Panc1 (cell line): Measurements from ENCODE around the gene MYRIP. TPM values are rescaled to one million over a fixed set of nuclear protein-coding genes. Genes with fewer than 3 reads are reported as not detected.

Experiments
- ATAC-seq: fragments of 200-7000 bp; cut with Tn5 transposase; 2 replicates; pipeline ENCODE4 v1.9.1; 2020; ENCODE audit warnings: mild to moderate bottlenecking, moderate library complexity
- BruUV-seq: library from RNA; stranded (reverse); fragments of 400-500 nt; replicated peaks from 2 replicates; lab custom pipeline; 2021; lab: Mats Ljungman, UMichigan
- CTCF ChIA-PET: fragments of 300-600 bp; sonication (Branson Sonifier 250); formaldehyde crosslinking; loops from one replicate; lab custom pipeline; 2022; ENCODE audit warnings: antibody characterized with exemption; lab: Charles Lee
- POLR2A ChIA-PET: fragments of 300-600 bp; sonication (Branson Sonifier 250); formaldehyde crosslinking; loops from one replicate; lab custom pipeline; 2022; ENCODE audit warnings: antibody characterized with exemption; lab: Charles Lee
- DNase-seq: peaks from one replicate; pipeline ENCODE4 v3.0.0-alpha.2; 2010; ENCODE audit warnings: low read depth, low spot score
- H3K27ac ChIP-seq: 2 replicates; pipeline ENCODE4 v1.5.1; 2011; ENCODE audit warnings: mild to moderate bottlenecking, low read length, inconsistent platforms
- H3K27me3 ChIP-seq: fragments of 200-500 bp; sonication (Bioruptor generic); 2 replicates; pipeline ENCODE4 v1.6.0; 2014; ENCODE audit warnings: low read length, inconsistent platforms; ENCODE audit not compliant: control insufficient read depth, insufficient read depth
- H3K36me3 ChIP-seq: fragments of 200-500 bp; sonication (Bioruptor generic); 2 replicates; pipeline ENCODE4 v1.5.1; 2014; ENCODE audit warnings: inconsistent platforms, mild to moderate bottlenecking, low read length, moderate library complexity; ENCODE audit not compliant: control insufficient read depth, insufficient read depth
- H3K4me1 ChIP-seq: 2 replicates; pipeline ENCODE4 v1.5.1; 2011; ENCODE audit warnings: inconsistent platforms, mild to moderate bottlenecking, low read length, moderate library complexity; ENCODE audit not compliant: control insufficient read depth, insufficient read depth
- H3K4me3 ChIP-seq, 2 experiments: 2 replicates each; pipeline ENCODE4 v1.5.1; 2011 to 2012; ENCODE audit warnings: low read depth in 2 of 2, low read length in 2 of 2, mild to moderate bottlenecking in 2 of 2, inconsistent platforms in 1 of 2, moderate library complexity in 1 of 2
- H3K9me3 ChIP-seq: fragments of 200-500 bp; sonication (Bioruptor generic); 2 replicates; pipeline ENCODE4 v1.5.1; 2014; ENCODE audit warnings: low read depth, mild to moderate bottlenecking, inconsistent platforms, low read length, moderate library complexity; ENCODE audit not compliant: control insufficient read depth, insufficient read depth
- POLR2AphosphoS5 ChIP-seq: IDR thresholded peaks from 2 replicates; pipeline ENCODE4 v1.6.1; 2012; ENCODE audit warnings: mild to moderate bottlenecking, low read depth, low read length, moderate library complexity
- SIN3A ChIP-seq: IDR thresholded peaks from 2 replicates; pipeline ENCODE4 v1.6.1; 2012; ENCODE audit warnings: low read depth, mild to moderate bottlenecking, low read length, moderate library complexity, borderline replicate concordance; ENCODE audit not compliant: insufficient read depth
- TCF7L2 ChIP-seq: IDR thresholded peaks from 2 replicates; pipeline ENCODE4 v1.6.1; 2011; ENCODE audit warnings: mild to moderate bottlenecking, low read depth, low read length, inconsistent platforms
- in situ Hi-C: cut with HindIII; loops from 2 replicates; pipeline ENCODE4 v1.10.0; 2016; ENCODE audit warnings: low sequenced_read_pairs, low pct_unique_long_range_greater_than_20kb
- intact Hi-C: fragments of 100-400 bp; cut with micrococcal nuclease; formaldehyde crosslinking; loops from one replicate; pipeline ENCODE4 v1.10.0; 2022; ENCODE audit not compliant: unreplicated experiment
- total RNA-seq: library from RNA; stranded (reverse); gene quantifications from one replicate; pipeline ENCODE4 v1.2.1, GENCODE V29; 2021; ENCODE audit not compliant: unreplicated experiment
- TF ChIP-seq, protein P1 (sequence below), 2 experiments: IDR thresholded peaks; 2 replicates each; pipeline ENCODE4 v1.6.1; 2011 to 2012; ENCODE audit warnings: low read depth in 2 of 2, control low read depth in 1 of 2, low read length in 1 of 2, mild to moderate bottlenecking in 1 of 2, moderate library complexity in 1 of 2; ENCODE audit not compliant: insufficient read depth in 1 of 2
- TF ChIP-seq, protein P2 (sequence below): fragments of 450-650 bp; IDR thresholded peaks from 2 replicates; pipeline ENCODE4 v1.5.1; 2017; ENCODE audit warnings: mild to moderate bottlenecking

The MYRIP gene
- total RNA-seq, 1 experiment from 2014 or later, result 0.59 TPM

DNA sequence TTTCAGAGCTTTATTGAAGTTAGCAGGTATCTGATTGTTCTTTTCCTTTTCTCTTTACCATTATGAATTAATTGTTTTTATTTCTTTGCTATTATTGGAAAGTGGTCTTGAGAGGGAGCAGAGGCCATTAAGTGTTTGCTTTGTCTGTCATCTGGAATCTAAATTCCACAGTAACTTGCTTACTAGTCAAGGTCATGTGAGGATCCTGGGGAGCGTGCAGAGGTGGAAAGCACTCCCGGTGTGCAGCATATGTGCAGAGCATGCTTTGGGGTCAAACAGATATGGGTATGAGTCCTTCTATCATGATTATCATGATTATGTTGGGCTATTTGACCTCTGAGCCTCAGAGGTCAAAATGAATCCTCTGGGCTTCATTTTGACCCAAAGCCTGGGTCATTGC lies 96.4 kb downstream of the MYRIP start:
- Histone ChIP-seq H3K9me3 (no peaks in the 10 kb centered on the region), H3K4me1 (no peaks in the 10 kb centered on the region), H3K27ac (no peak overlapping the region), H3K36me3 (no peaks in the 10 kb centered on the region), H3K4me3 (no peak overlapping the region), H3K27me3 (no peaks in the 10 kb centered on the region)
- POLR2A ChIA-PET, result no interaction called here
- ATAC-seq, result no peak
- TF ChIP-seq TCF7L2 (no peak), SIN3A (no peak), POLR2AphosphoS5 (no peak)
- TF ChIP-seq, protein P1, sequence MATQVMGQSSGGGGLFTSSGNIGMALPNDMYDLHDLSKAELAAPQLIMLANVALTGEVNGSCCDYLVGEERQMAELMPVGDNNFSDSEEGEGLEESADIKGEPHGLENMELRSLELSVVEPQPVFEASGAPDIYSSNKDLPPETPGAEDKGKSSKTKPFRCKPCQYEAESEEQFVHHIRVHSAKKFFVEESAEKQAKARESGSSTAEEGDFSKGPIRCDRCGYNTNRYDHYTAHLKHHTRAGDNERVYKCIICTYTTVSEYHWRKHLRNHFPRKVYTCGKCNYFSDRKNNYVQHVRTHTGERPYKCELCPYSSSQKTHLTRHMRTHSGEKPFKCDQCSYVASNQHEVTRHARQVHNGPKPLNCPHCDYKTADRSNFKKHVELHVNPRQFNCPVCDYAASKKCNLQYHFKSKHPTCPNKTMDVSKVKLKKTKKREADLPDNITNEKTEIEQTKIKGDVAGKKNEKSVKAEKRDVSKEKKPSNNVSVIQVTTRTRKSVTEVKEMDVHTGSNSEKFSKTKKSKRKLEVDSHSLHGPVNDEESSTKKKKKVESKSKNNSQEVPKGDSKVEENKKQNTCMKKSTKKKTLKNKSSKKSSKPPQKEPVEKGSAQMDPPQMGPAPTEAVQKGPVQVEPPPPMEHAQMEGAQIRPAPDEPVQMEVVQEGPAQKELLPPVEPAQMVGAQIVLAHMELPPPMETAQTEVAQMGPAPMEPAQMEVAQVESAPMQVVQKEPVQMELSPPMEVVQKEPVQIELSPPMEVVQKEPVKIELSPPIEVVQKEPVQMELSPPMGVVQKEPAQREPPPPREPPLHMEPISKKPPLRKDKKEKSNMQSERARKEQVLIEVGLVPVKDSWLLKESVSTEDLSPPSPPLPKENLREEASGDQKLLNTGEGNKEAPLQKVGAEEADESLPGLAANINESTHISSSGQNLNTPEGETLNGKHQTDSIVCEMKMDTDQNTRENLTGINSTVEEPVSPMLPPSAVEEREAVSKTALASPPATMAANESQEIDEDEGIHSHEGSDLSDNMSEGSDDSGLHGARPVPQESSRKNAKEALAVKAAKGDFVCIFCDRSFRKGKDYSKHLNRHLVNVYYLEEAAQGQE (IDR thresholded peaks at IDR 0.05; ENCODE audit: insufficient read depth in 1 of 2, low read depth in 2 of 2, low read length in 1 of 2), result no peak
- TF ChIP-seq, protein P2, sequence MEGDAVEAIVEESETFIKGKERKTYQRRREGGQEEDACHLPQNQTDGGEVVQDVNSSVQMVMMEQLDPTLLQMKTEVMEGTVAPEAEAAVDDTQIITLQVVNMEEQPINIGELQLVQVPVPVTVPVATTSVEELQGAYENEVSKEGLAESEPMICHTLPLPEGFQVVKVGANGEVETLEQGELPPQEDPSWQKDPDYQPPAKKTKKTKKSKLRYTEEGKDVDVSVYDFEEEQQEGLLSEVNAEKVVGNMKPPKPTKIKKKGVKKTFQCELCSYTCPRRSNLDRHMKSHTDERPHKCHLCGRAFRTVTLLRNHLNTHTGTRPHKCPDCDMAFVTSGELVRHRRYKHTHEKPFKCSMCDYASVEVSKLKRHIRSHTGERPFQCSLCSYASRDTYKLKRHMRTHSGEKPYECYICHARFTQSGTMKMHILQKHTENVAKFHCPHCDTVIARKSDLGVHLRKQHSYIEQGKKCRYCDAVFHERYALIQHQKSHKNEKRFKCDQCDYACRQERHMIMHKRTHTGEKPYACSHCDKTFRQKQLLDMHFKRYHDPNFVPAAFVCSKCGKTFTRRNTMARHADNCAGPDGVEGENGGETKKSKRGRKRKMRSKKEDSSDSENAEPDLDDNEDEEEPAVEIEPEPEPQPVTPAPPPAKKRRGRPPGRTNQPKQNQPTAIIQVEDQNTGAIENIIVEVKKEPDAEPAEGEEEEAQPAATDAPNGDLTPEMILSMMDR, result no peak
- intact Hi-C loops (no loop called here), in situ Hi-C loops (no loop called here)
- CTCF ChIA-PET, result no interaction called here
- no peak for DNase-seq
- BruUV-seq, result no TSS peak

DNA sequence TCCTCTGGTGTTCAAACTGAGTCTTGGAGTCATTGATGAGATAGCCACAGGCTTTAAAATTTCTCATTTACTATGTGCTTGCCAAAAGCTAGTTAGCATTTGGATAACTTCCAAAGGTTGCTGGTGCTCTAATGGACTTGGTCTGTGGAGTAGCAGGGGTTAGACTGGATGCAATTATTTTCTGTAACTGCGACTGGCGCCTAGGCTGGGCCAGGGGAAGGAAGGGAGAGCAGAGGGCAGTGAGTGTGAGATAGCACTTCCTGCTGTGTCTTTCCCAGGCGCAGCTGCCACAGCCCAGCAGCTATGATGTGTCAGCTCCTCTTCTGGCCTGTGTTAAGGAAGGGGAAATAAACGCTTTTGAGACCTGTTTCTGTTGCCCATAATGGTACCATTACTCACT lies 98.6 kb downstream of the MYRIP start:
- Histone ChIP-seq H3K4me1 (no peaks in the 10 kb centered on the region), H3K27ac (no peak overlapping the region), H3K4me3 (no peak overlapping the region), H3K36me3 (no peaks in the 10 kb centered on the region), H3K27me3 (no peaks in the 10 kb centered on the region), H3K9me3 (no peaks in the 10 kb centered on the region)
- DNase-seq (no peak), ATAC-seq (no peak)
- BruUV-seq, result no TSS peak
- CTCF ChIA-PET, result no interaction called here
- intact Hi-C loops, result no loop called here
- in situ Hi-C loops, result no loop called here
- no peak for TF ChIP-seq POLR2AphosphoS5
- TF ChIP-seq, protein P2, result no peak
- TF ChIP-seq, protein P1 (IDR thresholded peaks at IDR 0.05; ENCODE audit: insufficient read depth in 1 of 2, low read depth in 2 of 2, low read length in 1 of 2), result no peak
- TF ChIP-seq SIN3A, result no peak
- no peak for TF ChIP-seq TCF7L2
- POLR2A ChIA-PET, result no interaction called here
